ENCODE results near the gene STK25.

STK25 gene

GRCh38 chr2:241467777-241468475, 40.5 kb downstream of the STK25 start:
- Histone ChIP-seq H3K9me3 (no peaks in the 10 kb centered on the region), H3K27me3 (no peaks in the 10 kb centered on the region), H3K4me1 (no peaks in the 10 kb centered on the region), H3K36me3 (no peaks in the 10 kb centered on the region), H3K4me3 (ENCODE audit: low read depth, low read length) (no peak overlapping the region)
- TF ChIP-seq CTCF (IDR thresholded peaks at IDR 0.05; ENCODE audit: low read depth, low read length): no peak
- DNase-seq: no peak

GRCh38 chr2:241466230-241466629, 42.2 kb downstream of the STK25 start:
- Histone ChIP-seq H3K27me3 (no peaks in the 10 kb centered on the region), H3K9me3 (no peaks in the 10 kb centered on the region), H3K4me3 (ENCODE audit: low read depth, low read length) (no peak overlapping the region), H3K36me3 (no peaks in the 10 kb centered on the region), H3K4me1 (no peaks in the 10 kb centered on the region)
- no peak for TF ChIP-seq CTCF (IDR thresholded peaks at IDR 0.05; ENCODE audit: low read depth, low read length)
- DNase-seq: no peak

- Histone ChIP-seq H3K36me3 (no peaks in the 10 kb centered on the region), H3K4me1 (no peaks in the 10 kb centered on the region), H3K27me3 (no peaks in the 10 kb centered on the region), H3K9me3 (no peaks in the 10 kb centered on the region), H3K4me3 (ENCODE audit: low read depth, low read length) (no peak overlapping the region)
- no peak for TF ChIP-seq CTCF (IDR thresholded peaks at IDR 0.05; ENCODE audit: low read depth, low read length)
- DNase-seq: no peak
These were observed 42.8 kb downstream of the STK25 start for GRCh38 chr2:241465543-241465942.

- DNase-seq: no peak
- Histone ChIP-seq H3K27me3 (no peaks in the 10 kb centered on the region), H3K36me3 (no peaks in the 10 kb centered on the region)
These were observed 44.9 kb downstream of the STK25 start for GRCh38 chr2:241463276-241464135.

GRCh38 chr2:241461693-241462677, 46.4 kb downstream of the STK25 start:
- Histone ChIP-seq H3K36me3 (no peaks in the 10 kb centered on the region), H3K4me3 (ENCODE audit: low read depth, low read length) (no peak overlapping the region), H3K9me3 (no peaks in the 10 kb centered on the region), H3K4me1 (no peaks in the 10 kb centered on the region), H3K27me3 (no peaks in the 10 kb centered on the region)
- DNase-seq: no peak
- no peak for TF ChIP-seq CTCF (IDR thresholded peaks at IDR 0.05; ENCODE audit: low read depth, low read length)

More at GRCh38 chr2:241463276-241464135, 44.9 kb downstream of the STK25 start:
- no peak overlapping the region for H3K4me3 ChIP-seq (ENCODE audit: low read depth, low read length)
- H3K4me1 ChIP-seq: no peaks in the 10 kb centered on the region
- TF ChIP-seq CTCF (IDR thresholded peaks at IDR 0.05; ENCODE audit: low read depth, low read length): no peak
- no peaks in the 10 kb centered on the region for H3K9me3 ChIP-seq

All from BE2C (cell line).